Renal cortical epithelial cell (primary cell): ENCODE data around the gene SMTNL2. TPM values are rescaled to one million over a fixed set of nuclear protein-coding genes. Genes with fewer than 3 reads are reported as not detected.

Experiments
- DNase-seq: peaks from one replicate; pipeline ENCODE4 v3.0.0-alpha.2; 2011; ENCODE audit warnings: low read depth
- total RNA-seq: library from RNA; depleted of rRNA; stranded (reverse); fragments of >200 nt; gene quantifications from 2 replicates; pipeline ENCODE4 v1.2.3, GENCODE V29; 2014

The SMTNL2 gene
- total RNA-seq, 1 donor from 2014 or later = 16.1 TPM

DNA sequence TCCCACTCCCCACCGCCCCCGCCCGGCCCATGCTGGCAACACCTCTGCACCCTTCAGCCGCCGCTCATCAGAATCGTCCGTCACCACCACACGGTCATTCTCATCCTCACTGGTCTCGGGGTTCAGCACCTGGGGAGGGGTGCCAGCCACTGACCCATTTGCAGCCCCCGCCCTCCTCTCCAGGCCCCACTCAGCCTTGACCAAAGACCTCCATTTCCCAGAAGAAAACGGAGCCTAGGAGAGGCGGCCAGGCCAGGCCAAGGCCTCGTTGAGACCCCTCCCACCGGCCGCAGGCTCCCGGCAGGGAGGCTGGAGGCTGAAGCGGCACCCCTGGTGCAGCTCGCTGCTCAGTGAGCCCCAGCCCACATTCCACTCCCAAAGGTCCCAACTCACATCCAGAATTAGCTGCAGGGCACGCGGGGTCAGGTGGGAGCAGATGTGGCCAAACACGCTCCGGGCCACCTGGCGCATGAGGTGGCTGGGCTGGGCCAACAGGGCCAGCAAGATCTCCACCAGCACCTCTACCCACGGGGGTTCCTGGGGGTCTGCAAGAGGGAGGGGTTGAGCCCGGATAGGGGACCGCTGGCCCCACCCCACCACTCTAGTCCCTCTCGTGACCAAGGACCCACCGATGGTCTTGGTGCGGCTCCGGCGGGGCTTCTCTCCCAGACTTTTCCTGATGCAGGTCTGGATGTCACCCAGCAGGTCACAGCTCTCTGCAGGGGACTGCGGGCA lies 38.9 kb upstream of the SMTNL2 start:
- no peak for DNase-seq

DNA sequence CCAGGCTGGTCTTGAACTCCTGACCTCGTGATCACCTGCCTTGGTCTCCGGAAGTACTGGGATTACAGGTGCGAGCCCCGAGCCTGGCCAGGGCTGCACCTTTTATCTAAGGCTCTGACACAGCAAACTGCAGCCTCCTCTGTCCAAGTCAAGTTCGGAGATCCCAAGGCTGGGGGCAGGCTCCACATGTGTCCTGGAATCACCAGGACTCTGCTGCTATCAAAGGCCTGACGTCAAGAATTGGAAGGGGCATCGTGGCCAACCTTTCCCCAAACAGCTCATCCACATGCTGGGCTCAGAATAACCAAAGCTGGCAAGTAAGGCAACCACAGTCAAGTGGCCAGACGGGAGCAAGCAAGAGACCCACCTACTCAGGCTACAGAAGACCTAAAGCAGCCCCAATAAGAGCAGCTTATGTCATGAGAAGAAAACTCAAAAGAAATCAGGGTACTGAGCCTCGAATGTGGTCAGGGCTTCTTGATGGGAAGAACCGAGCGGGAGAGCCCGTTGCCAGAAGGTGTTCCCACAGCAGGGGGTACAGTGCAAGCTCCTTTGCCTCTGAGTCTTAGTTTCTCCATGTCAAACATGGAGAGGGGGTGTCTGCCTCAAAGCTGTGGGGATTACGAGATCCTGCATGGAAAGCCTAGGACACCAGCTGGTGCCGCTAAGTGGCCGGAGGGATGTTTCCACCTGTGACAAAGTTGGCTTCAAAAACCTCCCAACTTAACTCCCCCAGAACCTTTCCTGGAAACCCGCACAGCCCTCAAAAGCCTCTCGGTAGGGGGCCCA lies 37.0 kb upstream of the SMTNL2 start:
- DNase-seq = no peak

DNA sequence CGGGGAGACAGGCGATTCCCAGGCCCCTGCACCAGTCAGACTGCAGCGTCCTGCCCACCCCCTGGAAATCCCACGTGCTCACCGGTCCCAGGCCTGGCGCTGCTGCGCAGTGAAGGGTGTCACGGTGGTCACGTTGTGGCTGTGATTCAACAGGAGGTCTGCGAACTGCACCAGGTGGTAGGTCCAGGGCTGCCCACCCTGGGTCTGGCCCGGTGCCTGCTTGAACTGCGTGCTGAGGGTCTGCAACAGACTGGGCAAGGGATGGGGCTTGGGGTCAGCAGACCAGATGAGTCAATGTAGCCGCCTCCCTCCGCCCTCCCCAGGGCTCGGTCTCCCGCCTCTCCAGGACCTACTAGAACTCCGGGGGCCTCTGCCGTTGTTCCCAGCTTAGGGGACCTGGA lies 36.3 kb upstream of the SMTNL2 start:
- DNase-seq = no peak

DNA sequence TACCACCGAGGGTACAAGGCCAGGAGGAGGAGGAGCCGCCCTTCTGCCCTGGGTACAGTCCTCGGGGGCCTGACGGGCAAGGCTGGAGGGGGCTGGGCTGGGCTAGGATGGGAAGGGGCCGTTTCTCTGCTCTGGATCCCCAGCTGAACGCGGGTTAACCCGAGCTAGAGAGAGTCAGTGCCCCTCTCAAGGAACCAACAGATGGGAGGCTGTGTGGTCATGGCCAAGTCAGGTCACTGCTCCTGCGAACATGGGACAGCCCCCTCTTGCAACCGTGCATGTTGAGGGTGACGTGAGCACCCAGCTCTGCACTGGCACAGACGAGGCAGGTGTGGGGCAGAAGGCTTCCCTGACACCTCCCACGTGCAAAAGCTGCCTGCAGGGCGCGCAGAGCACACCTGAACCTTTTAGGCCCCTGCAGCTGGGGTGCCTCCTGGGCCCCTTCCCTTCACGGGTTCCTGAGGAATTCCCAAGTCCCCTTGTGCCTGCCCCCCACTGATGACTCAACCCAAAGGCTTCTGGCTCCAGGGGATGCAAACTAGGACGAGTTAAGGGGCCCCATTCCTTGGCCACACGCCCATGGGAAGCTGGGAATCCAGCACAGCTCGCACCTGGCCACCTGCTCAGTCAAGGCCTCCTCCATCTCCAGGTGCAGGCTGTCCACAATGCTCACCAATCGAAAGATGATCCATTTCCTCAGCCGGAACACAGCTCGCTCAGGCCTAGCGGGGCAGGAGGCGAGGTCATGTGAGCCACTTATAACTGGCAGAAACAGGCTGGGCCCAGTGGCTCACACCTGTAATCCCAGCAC lies 35.4 kb upstream of the SMTNL2 start:
- DNase-seq = peak; percentile 21

DNA sequence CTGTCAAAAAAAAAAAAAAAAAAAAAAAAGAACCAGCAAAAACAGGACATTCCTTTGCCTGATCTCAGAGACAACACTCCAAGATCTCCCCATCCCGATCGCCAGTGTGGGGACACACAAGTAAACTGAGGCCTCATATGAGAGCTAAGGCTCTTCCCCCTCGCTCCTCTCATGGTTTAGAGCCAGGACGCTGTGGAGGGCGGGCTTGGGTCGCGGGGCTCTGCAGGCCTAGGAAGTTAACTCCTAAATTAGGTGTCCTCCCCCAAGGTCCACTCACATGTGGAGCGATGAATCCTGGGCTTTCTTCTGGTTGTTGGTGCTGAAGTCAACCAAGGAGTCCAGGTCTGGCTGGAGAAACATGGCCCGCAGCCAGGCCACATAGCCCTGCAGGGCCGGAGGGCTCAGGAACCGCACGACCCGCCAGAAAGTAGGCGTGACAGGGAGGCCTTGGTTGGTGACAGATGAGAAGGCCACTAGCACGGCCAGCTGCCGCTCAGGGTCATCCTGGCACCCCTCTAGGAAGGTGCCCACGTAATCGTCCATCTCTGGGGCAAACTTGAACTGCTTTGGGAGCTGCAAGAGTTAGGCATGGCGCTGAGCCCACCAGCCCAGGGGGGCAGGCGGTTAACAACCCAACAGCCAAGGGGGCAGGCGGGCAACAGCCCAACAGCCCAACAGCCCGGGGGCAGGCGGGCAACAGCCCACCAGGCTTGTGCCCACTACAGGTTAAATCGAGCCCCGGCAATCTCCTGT lies 34.4 kb upstream of the SMTNL2 start:
- DNase-seq = no peak

DNA sequence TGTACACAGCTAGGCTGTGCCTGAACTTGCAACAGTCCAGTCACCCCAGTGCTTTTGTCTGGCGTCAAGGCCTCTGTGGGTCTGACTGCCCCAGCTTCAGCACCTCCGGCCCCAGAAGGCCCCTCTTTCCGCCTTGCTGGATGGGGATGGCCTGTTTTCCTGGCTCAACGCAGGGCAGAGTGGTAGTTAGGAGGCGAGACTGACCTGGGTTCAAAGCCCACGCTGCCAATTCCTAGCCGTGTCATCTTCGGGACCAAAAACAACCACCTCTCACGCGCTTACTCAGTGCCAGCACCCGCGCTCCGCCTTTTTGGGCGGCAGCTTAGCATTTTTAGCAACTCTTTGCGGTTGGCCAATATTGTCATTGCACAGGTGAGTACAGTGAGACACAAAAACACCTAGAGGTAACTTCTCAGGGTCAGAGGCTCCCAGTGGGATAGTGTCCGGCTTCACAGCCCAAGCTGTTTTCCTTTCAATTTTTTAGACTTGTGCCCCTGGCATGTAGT lies 33.7 kb upstream of the SMTNL2 start:
- no peak for DNase-seq

DNA sequence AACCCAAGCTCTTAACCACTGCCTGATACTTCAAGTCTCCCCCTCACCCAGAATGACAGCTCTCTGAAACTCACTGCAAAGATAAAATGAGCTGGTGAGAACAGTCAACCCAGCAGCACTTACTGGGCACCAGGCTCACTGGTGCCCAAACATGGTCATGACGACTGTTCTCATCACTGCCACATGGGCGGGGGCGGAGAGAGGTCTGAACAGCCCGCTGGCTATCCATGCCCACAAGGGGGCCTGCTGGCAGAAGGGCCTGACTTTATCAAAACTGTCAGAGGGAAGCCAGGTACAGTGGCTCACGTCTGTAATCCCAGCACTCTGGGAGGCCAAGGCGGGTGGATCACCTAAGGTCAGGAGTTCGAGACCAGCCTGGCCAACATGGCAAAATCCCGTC lies 33.2 kb upstream of the SMTNL2 start:
- DNase-seq = no peak

DNA sequence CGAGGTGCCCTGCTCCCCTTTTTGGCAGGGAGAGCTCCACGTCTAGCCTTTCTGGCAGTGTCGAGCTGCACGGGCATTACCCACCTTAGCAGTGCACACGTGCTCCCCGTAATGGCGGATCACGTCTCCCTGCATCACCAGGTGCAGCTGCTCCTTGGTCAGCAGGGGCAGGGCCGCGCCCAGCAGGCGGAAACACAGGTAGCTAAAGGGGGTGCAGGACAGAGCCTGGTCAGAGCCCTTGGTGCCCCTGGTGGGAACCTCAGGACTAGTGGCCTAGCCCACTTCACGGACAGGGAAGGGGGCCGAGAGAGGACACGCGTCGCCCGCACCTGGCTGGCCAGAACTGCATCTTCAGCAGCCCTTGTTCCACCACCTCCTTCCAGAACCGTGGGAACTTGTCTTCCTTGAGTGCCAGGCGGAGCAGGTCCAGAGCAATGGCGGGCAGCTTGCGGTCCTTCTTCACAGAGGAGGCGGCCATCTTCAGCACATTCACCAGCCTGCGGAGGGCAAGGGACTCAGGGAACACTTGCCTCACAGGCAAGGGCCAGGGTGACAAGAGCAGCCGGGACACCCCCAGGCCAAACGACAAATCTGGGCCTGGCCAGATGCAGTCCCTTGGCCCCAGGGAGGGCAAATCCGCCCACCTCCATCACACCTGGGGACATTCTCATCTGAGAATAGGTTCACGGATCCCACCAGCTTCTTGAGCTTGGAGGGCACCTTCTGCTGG lies 32.4 kb upstream of the SMTNL2 start:
- DNase-seq = no peak

DNA sequence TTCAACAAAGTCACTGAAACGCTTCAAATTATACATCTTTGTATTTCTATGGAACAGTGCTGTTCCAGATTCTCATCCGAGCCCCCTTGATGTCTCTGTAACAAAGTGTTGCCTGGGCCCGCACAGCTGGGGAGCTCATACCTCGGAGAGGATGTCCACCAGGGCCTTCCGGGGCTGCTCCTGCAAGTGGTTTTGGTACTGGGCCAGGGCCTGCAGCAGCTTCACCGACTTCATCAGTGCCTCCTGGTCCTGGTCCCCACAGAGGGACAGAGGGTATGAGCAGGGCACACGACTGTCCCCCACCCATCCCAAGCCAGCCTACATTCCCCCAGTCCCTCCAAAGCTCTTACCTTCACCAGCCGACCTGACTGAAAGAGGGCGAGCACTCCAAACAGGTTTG lies 30.7 kb upstream of the SMTNL2 start:
- DNase-seq = no peak

DNA sequence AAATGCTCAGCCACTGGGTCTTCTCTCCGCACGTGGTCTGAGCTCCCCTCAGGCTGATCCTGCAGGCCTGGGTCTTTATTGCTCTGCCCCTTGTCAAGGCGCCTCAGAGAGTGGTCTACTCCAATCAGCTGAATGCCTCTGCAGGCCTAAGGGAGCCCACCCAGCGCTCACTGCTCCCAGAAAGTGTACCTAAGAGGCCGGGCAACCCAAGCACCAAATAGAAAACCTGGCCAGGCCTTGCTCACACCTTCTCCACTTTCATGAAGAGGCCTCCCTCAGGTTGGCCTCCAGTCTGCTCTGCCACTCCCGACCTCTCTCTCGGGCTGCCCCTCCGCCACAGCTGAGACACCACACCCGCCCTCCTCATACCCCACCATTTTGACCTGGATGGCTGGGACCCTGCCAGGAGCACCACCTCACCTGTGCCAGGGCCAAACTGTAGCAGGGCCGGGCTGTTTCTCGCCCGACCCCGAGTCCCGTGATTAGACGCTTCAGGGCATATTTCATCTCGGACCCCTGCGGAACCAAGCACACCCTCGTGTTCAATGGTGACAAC lies 29.8 kb upstream of the SMTNL2 start:
- DNase-seq = no peak

DNA sequence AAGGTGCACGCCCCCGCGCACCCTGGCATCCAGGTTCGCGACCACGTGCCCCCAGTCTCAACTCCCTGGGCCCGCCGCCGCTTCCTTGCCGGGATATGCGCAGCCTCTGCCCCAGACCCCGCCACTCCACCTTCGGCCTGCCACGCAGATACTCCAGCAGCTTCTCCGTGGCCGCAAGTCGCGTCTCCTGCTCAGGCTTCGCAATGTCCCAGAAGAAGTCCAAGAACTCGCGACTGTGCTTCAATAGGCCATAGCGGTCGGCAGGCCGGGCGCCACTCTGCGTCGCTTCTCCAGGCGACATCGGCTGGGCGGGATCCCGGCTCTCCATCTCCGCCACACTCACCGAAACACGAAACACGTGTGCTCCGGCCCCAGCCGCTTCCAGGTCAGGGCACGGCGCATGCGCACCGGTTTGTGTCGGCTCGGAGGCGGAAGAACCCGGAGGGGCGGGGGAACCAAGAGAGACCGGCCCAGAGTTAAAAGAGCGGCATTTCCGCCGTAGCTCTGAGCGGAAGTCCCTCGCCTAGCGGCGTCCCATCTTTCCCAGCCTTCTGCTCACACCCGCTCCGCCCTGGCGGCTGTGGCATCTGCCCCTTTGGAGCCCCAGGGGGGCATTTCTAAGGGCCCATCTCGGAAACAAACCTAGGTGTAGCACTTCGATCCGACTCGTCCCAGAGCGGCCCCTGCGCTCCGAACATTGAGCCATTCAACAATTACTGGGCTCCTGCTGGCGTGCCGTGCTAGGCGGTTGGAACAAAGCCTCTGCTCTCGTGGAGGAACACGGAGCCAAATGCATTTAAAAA lies 29.1 kb upstream of the SMTNL2 start, which contains the start of gene MYBBP1A:
MYBBP1A (minus strand) TSS at position 388 of the 803 bp plus-strand sequence; CDS start at position 328, 60 bp downstream.
- DNase-seq = peak; percentile 87

DNA sequence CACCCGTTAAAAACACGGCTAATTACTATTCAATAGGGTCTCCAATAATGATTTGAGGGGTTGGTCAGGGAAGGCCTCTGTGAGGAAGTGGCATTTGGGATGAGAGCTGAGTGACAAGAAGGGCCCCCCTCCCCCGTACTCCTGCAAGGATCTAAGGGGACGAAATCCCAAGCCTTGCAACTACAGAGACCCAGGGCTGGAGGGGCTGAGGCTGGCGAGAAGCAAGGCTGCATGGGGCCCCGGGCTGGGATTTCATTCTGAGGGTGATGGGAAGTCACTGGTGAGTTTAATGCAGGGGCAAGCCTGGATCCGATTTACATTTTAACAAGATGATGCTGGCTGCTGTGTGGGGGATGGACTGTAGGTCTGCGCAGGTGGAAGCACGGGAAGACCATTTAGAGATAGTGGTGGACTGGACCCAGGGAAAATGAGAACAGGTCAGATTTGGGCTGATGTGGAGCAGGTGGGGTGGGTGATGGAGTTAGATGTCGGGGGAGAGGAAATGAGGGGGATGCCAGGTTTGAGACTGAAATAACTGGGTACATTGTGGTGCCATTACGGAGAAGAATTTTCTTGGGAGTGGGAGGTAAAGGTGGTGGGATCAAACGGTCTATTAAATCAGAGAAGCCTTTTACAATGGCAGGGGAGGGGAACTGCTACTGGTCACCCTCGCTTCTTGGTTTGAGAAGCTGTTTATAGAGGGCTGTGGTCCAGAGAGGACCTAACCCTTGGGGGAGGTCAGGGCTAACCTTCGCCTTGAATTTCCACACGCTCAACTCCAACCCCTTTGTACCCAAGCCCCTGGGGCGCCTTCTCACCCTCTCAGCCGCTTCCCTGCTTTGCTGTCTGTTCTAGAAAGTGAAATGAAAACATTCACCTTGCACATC lies 28.2 kb upstream of the SMTNL2 start:
- no peak for DNase-seq

DNA sequence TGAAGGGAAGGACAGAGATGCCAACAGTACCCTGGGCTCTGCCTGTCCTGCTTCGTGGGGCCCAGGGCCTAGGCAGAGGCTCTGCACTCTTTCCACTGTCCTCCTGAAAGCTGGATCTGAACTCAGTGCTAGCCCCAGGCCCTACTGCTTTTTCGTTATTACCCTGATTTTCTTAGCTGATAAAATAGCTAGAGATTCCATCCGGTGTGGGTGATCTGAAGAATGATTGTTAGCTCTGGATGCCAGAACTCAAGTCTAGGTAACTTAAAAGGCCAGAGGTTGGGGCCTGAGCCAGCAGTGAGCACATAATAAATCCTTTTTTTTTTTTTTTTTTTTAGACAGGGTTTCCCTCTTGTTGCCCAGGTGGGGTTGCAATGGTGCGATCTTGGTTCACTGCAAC lies 27.3 kb upstream of the SMTNL2 start:
- no peak for DNase-seq

DNA sequence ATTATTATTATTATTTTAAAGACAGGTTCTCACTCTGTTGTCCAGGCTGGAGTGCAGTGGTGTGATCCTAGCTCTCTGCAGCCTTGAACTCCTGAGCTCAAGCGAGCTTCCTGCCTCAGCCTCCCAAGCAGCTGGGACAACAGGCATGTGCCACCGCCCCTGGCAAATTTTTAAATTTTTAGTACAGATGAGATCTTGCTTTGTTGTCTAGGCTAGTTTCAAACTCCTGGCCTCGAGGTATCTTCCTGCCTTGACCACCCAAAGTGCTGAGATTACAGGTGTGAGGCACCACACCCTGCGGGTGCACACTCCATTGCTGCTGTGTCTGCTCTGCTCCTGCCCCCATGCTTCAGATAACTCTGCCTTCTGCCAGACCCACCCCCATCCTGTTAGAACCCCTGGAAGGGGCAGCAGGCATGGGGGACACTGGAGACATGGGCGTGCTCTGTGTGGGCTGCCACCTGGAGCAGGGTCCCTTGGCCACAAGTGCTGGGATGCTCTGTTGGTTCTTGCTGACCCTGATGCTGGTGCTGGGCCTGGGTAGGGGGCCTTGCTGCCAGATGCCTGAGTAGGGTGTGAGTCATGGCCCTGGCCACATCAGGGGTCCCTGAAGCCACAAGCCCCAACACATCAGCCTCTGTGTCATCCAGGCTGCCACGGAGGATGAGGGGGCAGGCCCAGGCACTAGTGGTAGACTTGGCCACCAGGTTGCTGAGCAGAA lies 26.5 kb upstream of the SMTNL2 start:
- no peak for DNase-seq

DNA sequence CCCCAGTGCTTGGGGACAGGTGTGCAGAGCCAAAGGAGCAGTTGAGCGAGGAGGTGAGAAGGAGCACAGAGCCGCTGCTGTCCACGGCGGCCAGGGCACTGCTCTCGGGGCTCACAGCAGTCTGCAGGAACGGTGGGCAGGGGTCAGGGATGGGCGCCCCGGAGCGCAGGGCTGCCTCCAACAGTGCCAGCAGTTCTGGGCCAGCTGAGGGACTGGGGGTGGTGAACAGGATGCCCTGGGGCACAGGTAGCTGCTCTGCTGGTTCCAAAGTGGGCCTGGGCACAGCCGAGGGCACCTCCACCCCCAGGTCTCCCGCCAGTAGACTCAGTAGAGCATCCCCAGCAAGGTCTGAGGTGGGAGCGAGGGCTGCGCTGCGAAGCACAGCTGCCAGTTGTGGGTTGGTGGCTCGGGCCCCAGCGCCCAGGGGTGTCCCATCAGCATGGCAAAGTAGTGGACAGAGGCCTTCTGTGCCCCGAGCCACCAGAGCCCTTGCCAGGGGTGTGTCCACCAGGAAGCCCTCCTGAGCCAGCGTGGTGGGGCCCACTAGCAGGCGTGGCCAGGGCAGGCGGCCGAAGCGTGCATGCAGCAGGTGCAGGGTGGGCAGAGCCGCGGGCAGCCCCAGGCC lies 25.9 kb upstream of the SMTNL2 start:
- DNase-seq = no peak

DNA sequence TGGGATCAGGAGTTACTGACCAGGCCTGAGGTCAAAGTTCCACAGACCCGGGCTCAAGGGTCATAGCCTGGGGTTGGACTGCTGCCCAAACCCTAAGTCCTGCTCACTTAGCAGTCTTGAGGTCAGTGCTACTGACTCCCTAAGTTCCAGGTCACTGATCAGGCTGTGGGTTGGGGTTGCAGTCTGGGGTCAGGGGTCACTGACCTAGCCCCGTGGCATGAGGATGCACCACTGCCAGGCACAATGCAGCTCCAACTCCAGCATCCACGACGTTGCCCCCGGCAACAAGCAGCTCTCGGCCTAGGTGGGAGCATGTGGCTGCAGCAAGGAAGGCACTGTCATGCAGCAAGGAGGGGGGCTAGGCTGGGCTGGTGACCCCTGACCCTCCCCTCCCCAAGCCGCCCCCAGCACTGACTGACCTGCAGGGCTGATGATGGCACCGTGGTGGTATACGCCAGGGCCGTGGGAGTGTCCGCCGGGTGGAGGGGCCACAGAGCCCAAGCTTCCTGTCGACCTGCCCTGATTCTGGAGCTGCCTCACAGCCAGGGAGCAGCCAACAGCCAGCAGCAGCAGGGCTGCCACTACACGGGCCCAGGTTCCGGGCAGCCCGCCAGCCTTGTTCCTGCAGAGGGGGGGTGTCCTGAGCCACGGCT lies 25.1 kb upstream of the SMTNL2 start:
- DNase-seq = no peak

DNA sequence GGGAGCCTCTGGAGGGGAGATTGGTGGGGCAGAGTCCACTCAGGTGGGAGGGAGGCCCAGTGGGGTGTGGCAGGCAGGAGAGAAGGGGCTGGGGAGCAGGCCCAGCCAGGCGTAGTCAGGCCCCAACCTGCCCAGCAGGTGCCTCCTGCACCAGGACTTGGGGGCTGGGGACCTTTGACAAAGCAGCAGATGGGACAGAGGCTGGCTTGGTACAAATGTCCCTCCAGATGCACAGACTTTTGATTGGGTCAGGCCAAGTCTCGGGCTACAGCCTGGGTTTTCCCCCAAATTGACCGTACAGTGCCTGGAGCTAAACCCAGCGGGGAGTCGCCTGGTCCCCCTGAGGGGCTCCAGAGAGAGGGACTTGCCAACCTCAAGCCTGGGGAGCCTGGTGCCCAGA lies 24.4 kb upstream of the SMTNL2 start:
- DNase-seq = no peak
